K562 (cell line): ENCODE measurements around the gene PITHD1. TPM values are rescaled to one million over a fixed set of nuclear protein-coding genes. Genes with fewer than 3 reads are reported as not detected.

Source experiments
- ETV1 ChIP-seq: fragments of 450-650 bp; conservative IDR thresholded peaks from 2 replicates; pipeline ENCODE4 v1.6.1; 2016; ENCODE audit warnings: missing genetic modification characterization, control low read depth, low read depth, missing compliant biosample characterization
- KAT7 ChIP-seq: sonication (generic); formaldehyde crosslinking; IDR thresholded peaks from 2 replicates; pipeline ENCODE4 v1.8.0; 2022; ENCODE audit warnings: missing genetic modification reagents, mild to moderate bottlenecking, borderline replicate concordance
- KHSRP ChIP-seq: fragments of 450-650 bp; IDR thresholded peaks from 2 replicates; pipeline ENCODE4 v1.6.1; 2017
- MITF ChIP-seq: IDR thresholded peaks from 2 replicates; pipeline ENCODE4 v1.6.1; 2014; ENCODE audit warnings: antibody characterized with exemption
- MNT ChIP-seq, 2 experiments: fragments of 450-650 bp; conservative IDR thresholded peaks; 2 replicates each; pipeline ENCODE4 v1.6.1; 2017; ENCODE audit warnings: mild to moderate bottlenecking in 2 of 2, moderate library complexity in 2 of 2
- MYC ChIP-seq, 2 experiments: fragments of 250-450 bp in 1 of 2; sonication (Bioruptor Pico) in 1 of 2; IDR thresholded peaks; 2 replicates each; pipeline versions ENCODE4 v1.5.1 to v1.6.1; 2012 to 2021; ENCODE audit warnings: low read depth in 2 of 2, borderline replicate concordance in 1 of 2, improper control_type of control experiment in 1 of 2, low read length in 1 of 2, mild to moderate bottlenecking in 1 of 2, moderate library complexity in 1 of 2
- NR3C1 ChIP-seq: sonication (generic); formaldehyde crosslinking; IDR thresholded peaks from 2 replicates; pipeline ENCODE4 v1.8.1; 2022; ENCODE audit warnings: missing genetic modification reagents
- NRF1 ChIP-seq, 2 experiments: fragments of 450-650 bp; IDR thresholded peaks in 1 of 2; conservative IDR thresholded peaks in 1 of 2; 2 replicates each; pipeline ENCODE4 v1.6.1; 2014; ENCODE audit warnings: mild to moderate bottlenecking in 2 of 2
- SP2 ChIP-seq: IDR thresholded peaks from 2 replicates; pipeline ENCODE4 v1.6.1; 2011; ENCODE audit warnings: mild to moderate bottlenecking, low read depth, low read length, moderate library complexity; ENCODE audit not compliant: poor library complexity, severe bottlenecking; ENCODE audit errors: extremely low read depth
- ZBTB11 ChIP-seq, 3 experiments: fragments of 200-800 bp in 1 of 3; fragments of 250-450 bp in 1 of 3; fragments of 450-650 bp in 1 of 3; sonication (Bioruptor Pico) in 1 of 3; sonication (Bioruptor generic) in 1 of 3; formaldehyde crosslinking in 1 of 3; IDR thresholded peaks; 2 replicates each; pipeline versions ENCODE4 v1.6.1 to v1.8.0; 2016 to 2022; ENCODE audit warnings: mild to moderate bottlenecking in 2 of 3, missing genetic modification characterization in 2 of 3, missing compliant biosample characterization in 1 of 3, moderate library complexity in 1 of 3
- ZMIZ1 ChIP-seq, 2 experiments: fragments of 150-350 bp in 1 of 2; IDR thresholded peaks; 2 replicates each; pipeline ENCODE4 v1.6.1; 2012 to 2016; ENCODE audit warnings: low read depth in 2 of 2, low read length in 2 of 2, mild to moderate bottlenecking in 1 of 2, moderate library complexity in 1 of 2
- ZNF165 ChIP-seq: fragments of 250-450 bp; sonication (Bioruptor Pico); IDR thresholded peaks from 2 replicates; pipeline ENCODE4 v1.4.0; 2020; ENCODE audit warnings: borderline replicate concordance
- polyA plus RNA-seq, 8 experiments: library from polyadenylated mRNA; depleted of rRNA in 4 of 8; stranded (reverse) in 5 of 8; unstranded in 3 of 8; fragments of >200 nt; fragmentation: Nextera tagmentation in 2 of 8; fragmentation: Illumina TruSeq in 1 of 8; extraction: Ambion mirVana in 2 of 8; extraction: Trizol in 1 of 8; gene quantifications; 2 replicates each; pipeline versions ENCODE4 v1.2.1 to v1.2.3, GENCODE V29; 2011 to 2014; ENCODE audit warnings: inconsistent platforms in 1 of 8, missing spikeins in 1 of 8
- total RNA-seq, 7 experiments: library from RNA; depleted of rRNA in 6 of 7; stranded (reverse); fragments of >200 nt in 6 of 7; fragmentation: Illumina TruSeq in 2 of 7; extraction: Trizol in 2 of 7; gene quantifications; 2 replicates each; pipeline versions ENCODE4 v1.2.1 to v1.2.3, GENCODE V29; 2011 to 2021; ENCODE audit warnings: low replicate concordance in 1 of 7

The PITHD1 gene
- total and polyA plus RNA-seq, 9 of the 15 experiments (the other 6 are each of a cell fraction or from before 2014, with no cell fraction given), result 46.5 to 175 (median 149) TPM

- TF ChIP-seq ZBTB11 (CRISPR knock-in tag; IDR thresholded peaks at IDR 0.05) (peak in 1 of 3 experiments; percentile 65; a peak in 1 of 6 replicates), MITF (peak; percentile 55; the same call in 1 of the 2 replicates), MNT (conservative IDR thresholded peaks at IDR 0.05) (peak; percentile 77 to 88), KAT7 (CRISPR knock-in tag) (0 out of 2 replicates have a peak, but pooled peaks have one; percentile 69), ETV1 (tag) (peak; percentile 54), MYC (IDR thresholded peaks at IDR 0.05; ENCODE audit: low read depth, low read length) (peak; percentile 73), MYC (CRISPR knock-in tag; IDR thresholded peaks at IDR 0.05; ENCODE audit: borderline replicate concordance, low read depth) (peak; percentile 76; the same call in 1 of the 2 replicates), KHSRP (no peak), ZNF165 (CRISPR knock-in tag) (no peak), NR3C1 (CRISPR knock-in tag) (no peak; the same call in 1 of the 2 replicates), NRF1 (conservative IDR thresholded peaks at IDR 0.05 in 1 of 2, IDR thresholded peaks at IDR 0.05 in 1 of 2) (peak; percentile 26 to 30; a peak in 1 of 4 replicates), ZMIZ1 (IDR thresholded peaks at IDR 0.05; ENCODE audit: low read depth in 2 of 2, low read length in 2 of 2) (peak in 1 of 2 experiments; percentile 36; a peak in 1 of 4 replicates), SP2 (no peak)
Observed at GRCh38 chr1:23799570-23800399, 21.6 kb downstream of the PITHD1 start (continued).
